Right lobe of liver (tissue), 6 donors: ENCODE data around the gene ACP7. TPM values are rescaled to one million over a fixed set of nuclear protein-coding genes. Genes with fewer than 3 reads are reported as not detected.
A peak's percentile ranks its signal among the peaks of the same experiment; 100 is the strongest.

Experiments used
- ATAC-seq, 4 donors: fragments of 200-7000 bp; cut with Tn5 transposase; one replicate each; pipeline ENCODE4 v1.9.1; 2020; ENCODE audit warnings: mild to moderate bottlenecking in 4 of 4, moderate library complexity in 4 of 4
- DNase-seq, 3 donors: peaks; one replicate each; pipeline ENCODE4 v3.0.0-alpha.2; 2020
- H3K27ac ChIP-seq, 3 donors: fragments of 200-600 bp; one replicate each; pipeline ENCODE4 v1.8.0; 2022
- H3K27me3 ChIP-seq, 2 donors: fragments of 200-600 bp; one replicate each; pipeline ENCODE4 v1.8.0; 2022
- H3K36me3 ChIP-seq, 4 donors: fragments of 200-600 bp; sonication (generic) in 1 of 4; one replicate each; pipeline versions ENCODE4 v1.5.1 to v1.8.0; 2017 to 2022; ENCODE audit warnings: control low read depth in 1 of 4
- H3K4me1 ChIP-seq, 4 donors: fragments of 200-600 bp; sonication (generic) in 1 of 4; one replicate each; pipeline versions ENCODE4 v1.5.1 to v1.8.0; 2017 to 2022; ENCODE audit warnings: control low read depth in 1 of 4
- H3K4me3 ChIP-seq, 3 donors: fragments of 200-600 bp; one replicate each; pipeline ENCODE4 v1.8.0; 2022
- H3K9me3 ChIP-seq, 4 donors: fragments of 200-600 bp; sonication (generic) in 1 of 4; one replicate each; pipeline versions ENCODE4 v1.5.1 to v1.8.0; 2017 to 2022; ENCODE audit warnings: control low read depth in 1 of 4
- CTCF ChIP-seq, 4 donors: fragments of 200-600 bp in 3 of 4; fragments of 450-650 bp in 1 of 4; IDR thresholded peaks; one replicate each; pipeline versions ENCODE4 v1.5.1 to v1.8.0; 2016 to 2022; ENCODE audit warnings: antibody characterized with exemption in 4 of 4, mild to moderate bottlenecking in 2 of 4
- POLR2A ChIP-seq: fragments of 450-650 bp; IDR thresholded peaks from one replicate; pipeline ENCODE4 v1.6.1; 2017; ENCODE audit warnings: antibody characterized with exemption, mild to moderate bottlenecking
- WGBS: methylation state at CpG from one replicate; pipeline ENCODE4 v1.1.6; 2018; ENCODE audit warnings: low coverage, low lambda C conversion rate; ENCODE audit not compliant: insufficient coverage; ENCODE audit errors: missing lambda C conversion rate; 5-methylcytosine and 5-hydroxymethylcytosine counted together
- intact Hi-C, 2 donors: fragments of 100-400 bp; cut with DNase I; formaldehyde crosslinking; loops; one replicate each; pipeline versions ENCODE4 v1.11.2 to v1.14.1; 2022
- total RNA-seq, 6 experiments: library from RNA; depleted of rRNA in 2 of 6; stranded (reverse); fragments of >200 nt in 2 of 6; fragmentation: NEBNext Ultra II Directional in 3 of 6; extraction: Animal tissue kit (Norgen Biotek cat#: 25700) in 3 of 6; gene quantifications; one replicate each; pipeline versions ENCODE4 v1.1.0 to v1.2.4, GENCODE V29; 2016 to 2023
- donor health status: DM: no; HTN: yes; CAD: no.
- donor health status: DM: no; HTN: no; CAD: no.
- donor health status: DM: no; HTN: no; CAD: no.
- donor health status: DM: no; HTN: yes; CAD: no.
- donor health status: DM: no; HTN: yes; CAD: no.

The ACP7 gene
- total RNA-seq, 6 experiments from 2014 or later: not detected

- no peaks in the 10 kb centered on the region for H3K36me3 ChIP-seq
- no peak overlapping the region for H3K4me3 ChIP-seq
- H3K4me1 ChIP-seq: peaks cover 0 to 10% (median 4%) of the 10 kb centered on the region in 4 donors
- H3K27me3 ChIP-seq: no peaks in the 10 kb centered on the region
- no peak overlapping the region for H3K27ac ChIP-seq
- DNase-seq (peak in 1 of 3 donors; percentile 76), ATAC-seq (peak; percentile 45 to 65 (median 58))
- H3K9me3 ChIP-seq: no peaks in the 10 kb centered on the region
- WGBS: 29% methylated on average over 6 of the region's 16 CpGs
- intact Hi-C loops: loop anchor here in 1 of 2 donors (5.0 kb wide), 1 partner anchor 77 kb away; no protein-coding TSS in a partner anchor
- TF ChIP-seq CTCF (IDR thresholded peaks at IDR 0.05) (peak; percentile 65 to 80 (median 76)), POLR2A (no peak)
These were observed 26.2 kb downstream of the ACP7 start for GRCh38 chr19:39110263-39110967.

- H3K4me3 ChIP-seq: no peak overlapping the region
- no peaks in the 10 kb centered on the region for H3K27me3 ChIP-seq
- peak overlapping the region; percentile 47 to 60 (median 54) for H3K27ac ChIP-seq
- intact Hi-C loops: loop anchor here in 1 of 2 donors (5.0 kb wide), 1 partner anchor 76 kb away; no protein-coding TSS in a partner anchor
- TF ChIP-seq POLR2A (no peak), CTCF (IDR thresholded peaks at IDR 0.05) (no peak)
- DNase-seq: no peak
- H3K36me3 ChIP-seq: no peaks in the 10 kb centered on the region
- no peaks in the 10 kb centered on the region for H3K9me3 ChIP-seq
- H3K4me1 ChIP-seq: peaks cover 0 to 10% (median 4%) of the 10 kb centered on the region in 4 donors
- WGBS: 32% methylated on average over 12 of the region's 18 CpGs
- peak in 1 of 4 donors; percentile 17 for ATAC-seq
These were observed 27.5 kb downstream of the ACP7 start for GRCh38 chr19:39111593-39112199.

- WGBS: 10% methylated on average over 6 of the region's 15 CpGs
- H3K9me3 ChIP-seq: no peaks in the 10 kb centered on the region
- intact Hi-C loops: loop anchor here in 1 of 2 donors (5.0 kb wide), 1 partner anchor 75 kb away; no protein-coding TSS in a partner anchor
- ATAC-seq (peak; percentile 93 to 97 (median 96)), DNase-seq (peak; percentile 94 to 97 (median 97))
- no peak overlapping the region for H3K4me3 ChIP-seq
- no peaks in the 10 kb centered on the region for H3K36me3 ChIP-seq
- peak overlapping the region; percentile 47 to 60 (median 54) for H3K27ac ChIP-seq
- TF ChIP-seq POLR2A: no peak
- no peak for TF ChIP-seq CTCF (IDR thresholded peaks at IDR 0.05)
- H3K27me3 ChIP-seq: no peaks in the 10 kb centered on the region
- H3K4me1 ChIP-seq: peaks cover 0 to 10% (median 4%) of the 10 kb centered on the region in 4 donors
These were observed 28.2 kb downstream of the ACP7 start for GRCh38 chr19:39112338-39112890.

- 64% methylated on average over 4 of the region's 10 CpGs for WGBS
- Histone ChIP-seq H3K27ac (no peak overlapping the region), H3K27me3 (no peaks in the 10 kb centered on the region), H3K4me3 (no peak overlapping the region), H3K9me3 (no peaks in the 10 kb centered on the region), H3K36me3 (no peaks in the 10 kb centered on the region), H3K4me1 (peaks cover 0 to 10% (median 4%) of the 10 kb centered on the region in 4 donors)
- no peak for DNase-seq
- intact Hi-C loops: loop anchor here in 1 of 2 donors (5.0 kb wide), 1 partner anchor 74 kb away; no protein-coding TSS in a partner anchor
- TF ChIP-seq POLR2A (no peak), CTCF (IDR thresholded peaks at IDR 0.05) (no peak)
- ATAC-seq: no peak
These were observed 29.0 kb downstream of the ACP7 start for GRCh38 chr19:39113199-39113598.
